ENCODE results near the gene PTK6. TPM values are rescaled to one million over a fixed set of nuclear protein-coding genes. Genes with fewer than 3 reads are reported as not detected.

The PTK6 gene
- total RNA-seq, 4 donors from 2014 or later, result under 0.01 TPM; not detected in 2

GRCh38 chr20:63542031-63542559, 4.9 kb upstream of the PTK6 start:
- no peak for DNase-seq
- Histone ChIP-seq H3K9me3 (no peaks in the 10 kb centered on the region), H3K4me1 (no peaks in the 10 kb centered on the region), H3K27ac (no peak overlapping the region), H3K4me3 (no peak overlapping the region), H3K27me3 (peaks cover 6% of the 10 kb centered on the region in 2 donors), H3K36me3 (no peaks in the 10 kb centered on the region)
- intact Hi-C loops (cut with DNase I; ENCODE audit: low total_unique reads), result no loop called here
- TF ChIP-seq POLR2A (IDR thresholded peaks at IDR 0.05) (no peak), CTCF (IDR thresholded peaks at IDR 0.05) (no peak)

- no peak for DNase-seq
- intact Hi-C loops (cut with DNase I; ENCODE audit: low total_unique reads), result no loop called here
- Histone ChIP-seq H3K4me3 (no peak overlapping the region), H3K27ac (no peak overlapping the region), H3K27me3 (peaks cover 7 to 11% of the 10 kb centered on the region in 2 donors), H3K4me1 (no peaks in the 10 kb centered on the region), H3K36me3 (no peaks in the 10 kb centered on the region), H3K9me3 (no peaks in the 10 kb centered on the region)
- TF ChIP-seq POLR2A (IDR thresholded peaks at IDR 0.05) (no peak), CTCF (IDR thresholded peaks at IDR 0.05) (no peak)
Observed at GRCh38 chr20:63541371-63541770, 4.2 kb upstream of the PTK6 start.

DNA sequence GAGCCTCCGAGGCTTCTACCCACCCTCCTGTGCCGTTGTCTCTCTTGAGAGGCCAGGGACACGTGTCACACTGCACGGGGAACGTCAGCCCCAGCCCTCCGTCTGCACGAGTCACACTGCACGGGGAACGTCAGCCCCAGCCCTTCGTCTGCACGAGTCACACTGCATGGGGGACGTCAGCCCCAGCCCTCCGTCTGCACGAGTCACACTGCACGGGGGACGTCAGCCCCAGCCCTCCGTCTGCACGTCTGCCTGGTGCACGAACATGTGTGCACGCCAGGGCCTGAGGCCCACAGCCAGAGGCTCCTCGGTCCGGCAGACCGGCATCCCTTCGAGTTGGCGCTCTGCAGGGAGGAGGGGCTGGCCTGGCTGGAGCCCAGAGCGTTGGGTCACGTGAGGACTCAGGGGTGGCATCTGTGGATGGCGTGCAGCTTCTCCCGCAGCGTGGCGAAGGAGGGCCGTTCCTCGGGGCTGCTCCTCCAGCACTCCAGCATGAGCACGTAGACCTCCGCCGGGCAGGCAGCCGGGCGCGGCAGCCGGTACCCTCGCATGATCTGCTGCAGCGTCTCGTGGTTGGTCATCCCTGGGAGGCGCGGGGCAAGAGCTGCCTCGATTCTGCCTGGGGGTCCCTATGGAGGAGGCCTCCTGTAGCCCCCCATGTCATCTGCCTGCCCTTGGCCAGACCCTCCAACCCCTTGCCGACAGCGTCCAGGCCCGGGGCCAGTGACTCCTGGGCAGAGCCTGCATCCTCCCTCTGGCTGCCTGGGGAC, 3.4 kb upstream of the PTK6 start:
- peaks cover 7 to 12% of the 10 kb centered on the region in 2 donors for H3K27me3 ChIP-seq
- TF ChIP-seq POLR2A (IDR thresholded peaks at IDR 0.05) (no peak), CTCF (IDR thresholded peaks at IDR 0.05) (no peak)
- H3K36me3 ChIP-seq, result no peaks in the 10 kb centered on the region
- no peak overlapping the region for H3K4me3 ChIP-seq
- no peak for DNase-seq
- no peaks in the 10 kb centered on the region for H3K4me1 ChIP-seq
- intact Hi-C loops (cut with DNase I; ENCODE audit: low total_unique reads), result no loop called here
- H3K27ac ChIP-seq, result no peak overlapping the region
- H3K9me3 ChIP-seq, result no peaks in the 10 kb centered on the region

DNA sequence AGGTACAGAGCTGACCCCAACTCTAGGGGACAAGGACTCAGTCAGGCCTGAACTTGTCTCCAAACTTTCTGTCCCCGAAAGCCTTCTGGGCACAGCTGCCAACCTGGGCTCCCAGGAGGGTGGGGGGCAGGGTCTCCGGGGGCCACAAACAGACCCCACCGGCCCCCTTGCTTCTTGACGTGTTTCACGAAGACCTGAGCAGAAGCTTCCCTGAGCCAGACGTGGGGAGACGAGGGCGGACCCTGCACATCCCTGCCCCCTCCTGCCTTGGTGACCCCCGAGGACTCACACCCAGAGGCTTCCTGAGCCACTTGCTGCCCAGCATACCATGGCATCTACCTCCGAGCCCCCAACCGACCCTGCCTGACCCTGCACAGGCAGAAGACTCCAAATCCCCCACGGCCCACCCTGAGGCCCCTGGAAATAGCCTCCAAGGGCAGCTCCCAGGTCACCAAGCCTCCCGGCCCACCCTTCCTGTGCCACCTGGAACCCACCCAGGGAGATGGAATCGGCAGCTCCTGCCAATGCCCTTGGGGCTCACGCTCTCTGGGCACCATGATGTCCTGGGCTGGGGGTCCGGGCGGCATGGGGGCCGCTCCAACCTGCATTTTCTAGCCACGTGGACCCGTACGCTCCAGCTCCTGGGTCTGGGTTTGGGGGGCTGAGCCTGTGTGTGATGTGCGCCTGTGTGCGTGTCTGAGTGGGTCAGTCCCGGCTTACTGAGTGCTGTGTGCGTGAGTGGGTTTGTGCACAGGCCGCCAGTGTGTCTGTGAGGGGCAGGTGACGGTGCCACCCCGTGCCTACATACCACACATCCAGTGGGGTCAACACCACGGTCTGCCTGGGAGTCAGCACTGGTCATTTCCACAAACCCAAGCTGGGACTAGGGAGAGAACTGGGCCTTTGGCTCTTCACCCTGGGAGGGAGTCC, 2.5 kb upstream of the PTK6 start:
- Histone ChIP-seq H3K9me3 (no peaks in the 10 kb centered on the region), H3K36me3 (no peaks in the 10 kb centered on the region), H3K4me1 (no peaks in the 10 kb centered on the region), H3K27ac (no peak overlapping the region), H3K27me3 (peaks cover 7 to 12% of the 10 kb centered on the region in 2 donors), H3K4me3 (no peak overlapping the region)
- TF ChIP-seq POLR2A (IDR thresholded peaks at IDR 0.05) (no peak), CTCF (IDR thresholded peaks at IDR 0.05) (no peak)
- intact Hi-C loops (cut with DNase I; ENCODE audit: low total_unique reads), result loop anchor here (2.0 kb wide), 1 partner anchor 433 kb away; no protein-coding TSS in a partner anchor
- DNase-seq, result no peak
